Esophagus squamous epithelium (tissue), 5 donors: Measurements from ENCODE around the gene AKR1B15. TPM values are rescaled to one million over a fixed set of nuclear protein-coding genes. Genes with fewer than 3 reads are reported as not detected.

Experiments
- DNase-seq: peaks from one replicate; lab custom pipeline; 2025; lab: John Stamatoyannopoulos, UW
- H3K27ac ChIP-seq, 4 donors: fragments of 200-600 bp; sonication (generic); one replicate each; pipeline ENCODE4 v1.5.1; 2016 to 2019; ENCODE audit warnings: mild to moderate bottlenecking in 1 of 4
- H3K27me3 ChIP-seq, 4 donors: fragments of 200-600 bp; sonication (generic); 1 replicate in 3 of 4; 2 replicates in 1 of 4; pipeline versions ENCODE4 v1.5.1 to v1.6.0; 2017 to 2021; ENCODE audit warnings: antibody characterized with exemption in 1 of 4
- H3K36me3 ChIP-seq, 3 donors: fragments of 200-600 bp; sonication (generic); one replicate each; pipeline ENCODE4 v1.5.1; 2016 to 2019
- H3K4me1 ChIP-seq, 3 donors: fragments of 200-600 bp; sonication (generic); one replicate each; pipeline ENCODE4 v1.5.1; 2017 to 2019
- H3K4me3 ChIP-seq, 4 donors: fragments of 200-600 bp; sonication (generic); 1 replicate in 3 of 4; 2 replicates in 1 of 4; pipeline ENCODE4 v1.5.1; 2016 to 2019; ENCODE audit warnings: mild to moderate bottlenecking in 2 of 4, moderate library complexity in 1 of 4
- H3K9me3 ChIP-seq, 3 donors: fragments of 200-600 bp; sonication (generic); one replicate each; pipeline ENCODE4 v1.5.1; 2016 to 2019
- CTCF ChIP-seq, 6 experiments: fragments of 450-650 bp in 4 of 6; fragments of 200-600 bp in 2 of 6; sonication (generic) in 2 of 6; IDR thresholded peaks; one replicate each; pipeline ENCODE4 v1.5.1; 2016 to 2019; ENCODE audit warnings: antibody characterized with exemption in 6 of 6, mild to moderate bottlenecking in 4 of 6, moderate library complexity in 4 of 6
- POLR2A ChIP-seq, 4 donors: fragments of 450-650 bp; IDR thresholded peaks; one replicate each; pipeline ENCODE4 v1.6.1; 2017; ENCODE audit warnings: antibody characterized with exemption in 4 of 4, mild to moderate bottlenecking in 4 of 4, moderate library complexity in 3 of 4
- WGBS, 2 donors: methylation state at CpG; one replicate each; pipeline ENCODE4 v1.1.5; 2018; 5-methylcytosine and 5-hydroxymethylcytosine counted together
- intact Hi-C: fragments of 100-400 bp; cut with DNase I; formaldehyde crosslinking; loops from one replicate; pipeline ENCODE4 v1.15.0; 2022
- total RNA-seq, 4 donors: library from RNA; depleted of rRNA; stranded (reverse); fragments of >200 nt; gene quantifications; one replicate each; pipeline ENCODE4 v1.1.0, GENCODE V29; 2016
- donor health status: DM: yes; HTN: yes; CAD: no.

The AKR1B15 gene
- total RNA-seq, 4 donors from 2014 or later = 0.57 to 6.8 (median 4.7) TPM

DNA sequence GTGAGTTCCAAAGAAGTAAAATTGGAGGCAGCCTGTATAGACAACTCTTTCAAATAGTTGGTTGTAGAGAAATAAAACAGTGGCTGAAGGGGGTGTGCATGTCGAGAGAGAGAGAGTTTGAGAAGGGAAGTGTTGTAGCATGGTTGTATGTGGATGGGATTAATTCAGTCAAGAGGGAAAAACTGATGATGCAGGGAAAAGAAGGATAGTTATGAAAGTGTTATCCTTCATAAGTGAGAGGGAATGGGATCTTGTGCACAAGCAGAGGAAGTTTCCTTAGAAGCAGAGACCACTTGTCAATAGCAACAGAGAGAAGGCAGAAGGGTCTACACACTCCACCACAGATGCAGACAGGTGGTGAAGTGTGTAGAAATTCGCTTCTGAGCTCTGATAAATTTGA lies 67.7 kb downstream of the AKR1B15 start:
- H3K4me1 ChIP-seq = peaks cover 7 to 42% (median 19%) of the 10 kb centered on the region in 3 donors
- intact Hi-C loops = no loop called here
- no peak for TF ChIP-seq POLR2A (IDR thresholded peaks at IDR 0.05)
- WGBS, 2 donors = 74 to 87% methylated on average over 2 of the region's 2 CpGs
- peaks cover 0 to 3% (median 0%) of the 10 kb centered on the region in 4 donors for H3K27me3 ChIP-seq
- no peaks in the 10 kb centered on the region for H3K36me3 ChIP-seq
- no peaks in the 10 kb centered on the region for H3K9me3 ChIP-seq
- no peak for DNase-seq
- no peak overlapping the region for H3K27ac ChIP-seq
- H3K4me3 ChIP-seq = no peak overlapping the region

DNA sequence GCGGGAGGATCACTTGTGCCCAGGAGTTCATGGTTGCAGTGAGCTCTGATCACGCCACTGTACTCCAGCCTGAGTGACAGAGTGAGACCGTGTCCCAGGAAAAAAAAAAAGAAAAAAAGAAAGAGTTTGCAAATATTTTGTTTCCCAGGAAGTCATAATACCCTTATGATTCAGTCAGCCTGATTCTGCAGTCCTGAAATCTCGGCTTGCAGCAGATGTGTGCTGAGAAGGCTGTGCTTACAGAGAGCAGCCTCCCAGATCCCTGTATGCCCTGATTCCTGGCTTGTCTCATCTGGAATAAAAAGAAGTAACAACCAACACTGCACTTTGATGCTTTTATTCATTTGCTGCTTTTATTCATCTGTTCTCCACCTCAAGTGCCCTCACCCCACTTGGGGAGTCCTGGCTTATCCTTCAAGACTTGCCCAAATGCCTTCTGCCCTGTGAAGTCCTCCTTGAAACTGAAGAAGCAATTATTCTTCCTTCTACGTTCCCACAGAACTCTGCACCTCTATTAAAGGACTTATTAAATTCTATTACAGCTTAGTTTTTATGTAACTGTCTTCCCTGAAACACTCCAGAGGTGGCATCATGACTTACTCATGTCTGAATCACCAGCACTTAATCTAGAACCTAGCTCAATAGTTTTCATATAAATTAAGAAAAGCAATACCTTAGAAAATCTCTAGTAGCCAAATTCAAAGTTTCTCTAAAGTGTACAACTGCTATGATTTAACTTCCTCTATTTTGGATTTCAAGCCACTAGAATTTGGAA lies 70.0 kb downstream of the AKR1B15 start:
- Histone ChIP-seq H3K27me3 (peaks cover 0 to 3% (median 2%) of the 10 kb centered on the region in 4 donors), H3K4me1 (peaks cover 4 to 43% (median 19%) of the 10 kb centered on the region in 3 donors), H3K9me3 (no peaks in the 10 kb centered on the region), H3K27ac (no peak overlapping the region), H3K4me3 (no peak overlapping the region), H3K36me3 (no peaks in the 10 kb centered on the region)
- intact Hi-C loops = no loop called here
- TF ChIP-seq CTCF (IDR thresholded peaks at IDR 0.05) = no peak
- TF ChIP-seq POLR2A (IDR thresholded peaks at IDR 0.05) = no peak
- no peak for DNase-seq
- WGBS, 2 donors = 54 to 61% methylated on average over 4 to 5 of the region's 5 CpGs

DNA sequence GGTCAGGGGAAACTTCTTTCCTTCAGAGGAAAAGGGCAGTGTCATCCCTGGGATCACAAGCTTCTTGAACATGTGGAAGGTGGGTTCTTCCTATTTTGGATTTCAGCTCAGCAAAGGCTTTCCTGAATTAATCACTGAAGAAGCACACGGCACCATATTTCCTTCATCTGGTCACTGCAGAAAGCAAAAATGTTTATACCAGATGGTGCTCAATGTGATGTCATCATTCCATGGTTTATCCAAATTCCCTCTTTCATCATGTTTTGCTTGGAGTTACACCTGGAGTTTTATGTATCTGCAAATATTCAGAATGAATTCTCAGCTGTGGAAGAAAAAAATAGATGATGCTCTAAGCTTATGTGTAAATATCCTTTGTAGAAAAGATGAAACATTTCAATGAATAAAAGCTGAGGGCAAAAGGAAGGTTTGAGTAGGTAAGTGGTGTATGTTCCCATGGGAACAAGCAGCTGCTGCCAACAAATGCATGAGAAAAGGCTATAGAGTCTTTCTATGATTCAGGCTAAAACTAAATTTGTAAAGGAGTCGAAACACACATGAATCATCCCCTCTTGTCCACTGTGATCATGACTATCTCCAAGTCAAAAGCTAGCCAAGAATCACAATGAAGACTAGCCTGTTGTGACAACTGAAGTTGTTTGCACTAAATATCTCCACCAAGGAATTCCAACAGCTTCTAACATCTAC lies 70.9 kb downstream of the AKR1B15 start:
- H3K27ac ChIP-seq = no peak overlapping the region
- H3K4me1 ChIP-seq = peaks cover 4 to 35% (median 12%) of the 10 kb centered on the region in 3 donors
- no peak overlapping the region for H3K4me3 ChIP-seq
- intact Hi-C loops = no loop called here
- WGBS, 2 donors = 19 to 30% methylated on average over 2 of the region's 2 CpGs
- H3K36me3 ChIP-seq = no peaks in the 10 kb centered on the region
- no peak for TF ChIP-seq POLR2A (IDR thresholded peaks at IDR 0.05)
- TF ChIP-seq CTCF (IDR thresholded peaks at IDR 0.05) = no peak
- H3K27me3 ChIP-seq = peaks cover 0 to 3% (median 2%) of the 10 kb centered on the region in 4 donors
- DNase-seq = no peak
- H3K9me3 ChIP-seq = no peaks in the 10 kb centered on the region

DNA sequence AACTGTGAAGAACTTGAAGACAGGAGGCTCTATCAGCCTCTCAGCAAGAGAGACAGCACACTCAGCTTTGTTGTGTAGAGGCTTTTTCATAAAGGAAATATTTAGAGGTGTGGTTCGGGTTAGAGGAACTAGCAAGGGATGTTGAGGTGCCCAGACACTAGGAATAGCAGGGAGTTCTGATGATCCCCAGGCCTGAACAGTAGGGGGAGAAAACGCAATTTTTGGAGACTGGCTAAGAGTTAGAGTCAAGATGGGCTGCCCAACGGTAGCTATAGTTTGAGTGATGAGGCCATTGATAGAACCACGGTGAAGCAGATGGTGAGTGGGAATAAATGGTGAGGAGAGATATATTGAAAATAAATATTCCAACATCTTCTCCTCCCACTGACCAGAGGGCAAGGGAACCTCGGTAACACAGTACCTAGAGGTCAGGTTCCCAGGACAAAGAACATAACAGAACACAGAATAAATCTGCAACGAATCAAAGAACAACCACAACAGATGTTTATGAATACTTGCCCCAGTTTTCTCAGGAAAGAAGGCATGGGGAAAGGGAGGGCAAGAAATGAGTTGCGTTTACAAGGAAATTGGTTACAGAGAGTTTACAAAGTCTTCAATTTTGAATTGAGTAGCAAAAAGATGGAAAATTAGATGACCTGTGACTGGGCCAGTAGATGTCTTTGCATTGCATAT lies 73.5 kb downstream of the AKR1B15 start:
- WGBS, 2 donors = 60 to 66% methylated on average over 6 to 7 of the region's 7 CpGs
- intact Hi-C loops = no loop called here

More for the DNA sequence above, 73.5 kb downstream of the AKR1B15 start:
- Histone ChIP-seq H3K27ac (no peak overlapping the region), H3K27me3 (peaks cover 0 to 13% (median 2%) of the 10 kb centered on the region in 4 donors), H3K4me1 (peaks cover 4 to 28% (median 11%) of the 10 kb centered on the region in 3 donors), H3K36me3 (no peaks in the 10 kb centered on the region), H3K9me3 (no peaks in the 10 kb centered on the region), H3K4me3 (no peak overlapping the region)
- no peak for TF ChIP-seq POLR2A (IDR thresholded peaks at IDR 0.05)
- TF ChIP-seq CTCF (IDR thresholded peaks at IDR 0.05) = no peak
- no peak for DNase-seq
